ENCODE results near the gene MR1. TPM values are rescaled to one million over a fixed set of nuclear protein-coding genes. Genes with fewer than 3 reads are reported as not detected.

Gene MR1
- polyA plus RNA-seq, 1 of the 3 experiments (the other 2 are of a cell fraction) = 7.0 TPM

GRCh38 chr1:181079382-181079781 is 45.6 kb downstream of the MR1 start:
- H3K36me3 ChIP-seq (replicated peaks in 1 of 2; ENCODE audit: control insufficient read depth in 1 of 2, insufficient read depth in 2 of 2, low read length in 1 of 2) = no peaks in the 10 kb centered on the region
- 80% methylated on average over 2 of the region's 2 CpGs for WGBS (ENCODE audit: low lambda C conversion rate)
- H4K20me1 ChIP-seq (ENCODE audit: insufficient read depth) = no peaks in the 10 kb centered on the region
- H3K9ac ChIP-seq = no peak overlapping the region
- no peaks in the 10 kb centered on the region for H3K9me2 ChIP-seq
- peaks cover 10 to 16% of the 10 kb centered on the region in 2 experiments; a peak in 3 of 4 replicates for H3K4me1 ChIP-seq (ENCODE audit: control insufficient read depth in 1 of 2, insufficient read depth in 2 of 2, low read depth in 1 of 2, low read length in 1 of 2)
- H3K9me3 ChIP-seq = no peaks in the 10 kb centered on the region
- no peaks in the 10 kb centered on the region for H3K27me3 ChIP-seq (ENCODE audit: insufficient read depth)
- H3K27ac ChIP-seq (ENCODE audit: low read depth in 2 of 2, low read length in 1 of 2) = peak overlapping the region in 1 of 2 experiments; percentile 78; a peak in 2 of 4 replicates
- H3F3A ChIP-seq (replicated peaks; ENCODE audit: insufficient read depth) = peaks cover 15% of the 10 kb centered on the region
- POLR2A ChIA-PET = interaction anchor here (0.8 to 1.4 kb wide), 2 partner anchors 10 to 11 kb away, joined by 3 read pairs; no protein-coding TSS in a partner anchor
- no peak overlapping the region for H2AFZ ChIP-seq (ENCODE audit: low read depth)
- CTCF ChIA-PET = interaction anchor here (0.7 to 1.7 kb wide), 5 partner anchors 16 to 346 kb away, joined by 3 to 13 read pairs (median 3); no protein-coding TSS in a partner anchor
- H3K79me2 ChIP-seq (ENCODE audit: insufficient read depth) = no peaks in the 10 kb centered on the region
- no peak overlapping the region for H3K4me3 ChIP-seq (ENCODE audit: low read depth in 2 of 2, low read length in 1 of 2)
- H3K4me2 ChIP-seq = no peak overlapping the region
- TF ChIP-seq TAF1 (IDR thresholded peaks at IDR 0.05; ENCODE audit: borderline replicate concordance, low read depth, low read length) (no peak), CHD2 (IDR thresholded peaks at IDR 0.05; ENCODE audit: low read length, partially characterized antibody) (no peak), MAX (IDR thresholded peaks at IDR 0.05; ENCODE audit: low read depth) (no peak), RXRA (IDR thresholded peaks at IDR 0.05; ENCODE audit: borderline replicate concordance, low read depth) (no peak), SIN3A (IDR thresholded peaks at IDR 0.05; ENCODE audit: borderline replicate concordance, low read depth, low read length) (no peak)
- no peak for DNase-seq

GRCh38 chr1:181079920-181080319 is 46.1 kb downstream of the MR1 start:
- DNase-seq = no peak
- TF ChIP-seq CTCF (IDR thresholded peaks at IDR 0.05) = peak; percentile 16; the same call in 1 of the 2 replicates
- no peak for TF ChIP-seq EZH2phosphoT487 (IDR thresholded peaks at IDR 0.05; ENCODE audit: borderline replicate concordance, low read depth)
- TF ChIP-seq FOXJ3 (CRISPR knock-in tag; IDR thresholded peaks at IDR 0.05) = no peak
- no peak for TF ChIP-seq GABPA (IDR thresholded peaks at IDR 0.05; ENCODE audit: low read depth)
- no peaks in the 10 kb centered on the region for H3K9me2 ChIP-seq
- H3K36me3 ChIP-seq (replicated peaks in 1 of 2; ENCODE audit: control insufficient read depth in 1 of 2, insufficient read depth in 2 of 2, low read length in 1 of 2) = no peaks in the 10 kb centered on the region
- H3K27me3 ChIP-seq (ENCODE audit: insufficient read depth) = no peaks in the 10 kb centered on the region
- H3K4me3 ChIP-seq (ENCODE audit: low read depth in 2 of 2, low read length in 1 of 2) = no peak overlapping the region
- 67% methylated on average over 4 of the region's 4 CpGs for WGBS (ENCODE audit: low lambda C conversion rate)
- H3K27ac ChIP-seq (ENCODE audit: low read depth in 2 of 2, low read length in 1 of 2) = no peak overlapping the region
- H2AFZ ChIP-seq (ENCODE audit: low read depth) = no peak overlapping the region
- H3K9me3 ChIP-seq = no peaks in the 10 kb centered on the region
- CTCF ChIA-PET = interaction anchor here (0.7 to 1.7 kb wide), 7 partner anchors 10 to 345 kb away, joined by 3 to 13 read pairs (median 3); no protein-coding TSS in a partner anchor
- no peaks in the 10 kb centered on the region for H3K79me2 ChIP-seq (ENCODE audit: insufficient read depth)
- no peak overlapping the region for H3K4me2 ChIP-seq
- POLR2A ChIA-PET = interaction anchor here (0.8 kb wide), 1 partner anchor 9 kb away, joined by 3 read pairs; no protein-coding TSS in a partner anchor
- H3F3A ChIP-seq (replicated peaks; ENCODE audit: insufficient read depth) = peaks cover 15% of the 10 kb centered on the region
- H3K9ac ChIP-seq = no peak overlapping the region
- peaks cover 10 to 16% of the 10 kb centered on the region in 2 experiments; a peak in 3 of 4 replicates for H3K4me1 ChIP-seq (ENCODE audit: control insufficient read depth in 1 of 2, insufficient read depth in 2 of 2, low read depth in 1 of 2, low read length in 1 of 2)
- H4K20me1 ChIP-seq (ENCODE audit: insufficient read depth) = no peaks in the 10 kb centered on the region

Data from SK-N-SH (cell line).